Measurements from ENCODE around the gene TLR4. TPM values are rescaled to one million over a fixed set of nuclear protein-coding genes. Genes with fewer than 3 reads are reported as not detected.

TLR4 gene
- total RNA-seq, 1 experiment from 2014 or later: 0.07 TPM

- TF ChIP-seq CTCF (conservative IDR thresholded peaks at IDR 0.05): no peak
- WGBS (ENCODE audit: extremely low coverage, insufficient read length, low lambda C conversion rate): no CpG with 5 or more reads among the region's 2 CpGs
- no peak overlapping the region for H3K23ac ChIP-seq (ENCODE audit: insufficient read length, low read depth, low read length)
- no peak overlapping the region for H3K14ac ChIP-seq (ENCODE audit: insufficient read depth, low read length)
- H3K36me3 Mint-ChIP-seq (ENCODE audit: insufficient read depth in 1 of 3, low read depth in 3 of 3): peaks cover 2 to 18% (median 5%) of the 10 kb centered on the region in 3 experiments; a peak in 6 of 7 replicates
- H3K79me2 ChIP-seq (ENCODE audit: insufficient read depth, low read length): no peaks in the 10 kb centered on the region
- H3K56ac ChIP-seq (ENCODE audit: insufficient read length, low read depth, low read length): no peak overlapping the region
- no peaks in the 10 kb centered on the region for H3K27me3 ChIP-seq (ENCODE audit: insufficient read depth, low read length)
- no peak overlapping the region for H4K8ac ChIP-seq (replicated peaks; ENCODE audit: insufficient read length, low read depth, low read length)
- H3K9me3 ChIP-seq (ENCODE audit: control insufficient read depth, low read depth, low read length): no peaks in the 10 kb centered on the region
- no peak overlapping the region for H3K4me3 Mint-ChIP-seq
- no peak overlapping the region for H4K91ac ChIP-seq (ENCODE audit: insufficient read length, low read depth, low read length)
- no peak overlapping the region for H4K5ac ChIP-seq (ENCODE audit: insufficient read length, low read depth, low read length)
- H3K23me2 ChIP-seq (ENCODE audit: insufficient read length, low read depth, low read length, poor library complexity, severe bottlenecking): no peaks in the 10 kb centered on the region
- no peak overlapping the region for H3K18ac ChIP-seq (ENCODE audit: insufficient read length, low read depth, low read length)
- H2BK15ac ChIP-seq (ENCODE audit: low read depth, low read length): no peak overlapping the region
- no peaks in the 10 kb centered on the region; the same call in 1 of the 2 replicates for H3K27me3 Mint-ChIP-seq (ENCODE audit: low read depth)
- H3K4ac ChIP-seq (ENCODE audit: low read depth, low read length): no peak overlapping the region
- H3K27ac Mint-ChIP-seq: peak overlapping the region in 1 of 3 experiments; percentile 66; a peak in 3 of 7 replicates
- no peak overlapping the region for H2AFZ ChIP-seq (ENCODE audit: low read length)
- no peak overlapping the region for H2BK5ac ChIP-seq (ENCODE audit: insufficient read length, low read length)
- H2BK120ac ChIP-seq (ENCODE audit: low read depth, low read length, poor library complexity, severe bottlenecking): no peak overlapping the region
- H3T11ph ChIP-seq (ENCODE audit: low read length): no peak overlapping the region
- H3K79me1 ChIP-seq (ENCODE audit: insufficient read depth, low read depth, low read length, poor library complexity, severe bottlenecking): no peaks in the 10 kb centered on the region
- peaks cover 20 to 24% of the 10 kb centered on the region in 2 experiments for H3K4me1 Mint-ChIP-seq
- peak; percentile 30 for DNase-seq
- H3K4me1 ChIP-seq (ENCODE audit: insufficient read depth, low read length): no peaks in the 10 kb centered on the region
- no peak overlapping the region for H2AK5ac ChIP-seq (ENCODE audit: insufficient read length, low read length)
- H2BK20ac ChIP-seq (ENCODE audit: low read depth, low read length, poor library complexity, severe bottlenecking): no peak overlapping the region
- no peak overlapping the region for H3K4me2 ChIP-seq (ENCODE audit: insufficient read depth, insufficient read length, low read length)
- peaks cover 7 to 16% of the 10 kb centered on the region in 2 experiments for H3K9me3 Mint-ChIP-seq
- H2BK12ac ChIP-seq (ENCODE audit: insufficient read length, low read depth, low read length): no peak overlapping the region
- H4K20me1 ChIP-seq (ENCODE audit: control insufficient read depth, insufficient read depth, insufficient read length): no peaks in the 10 kb centered on the region
- H3K9ac ChIP-seq (ENCODE audit: extremely low read depth, insufficient read length, low read length): no peak overlapping the region
- H3K27ac ChIP-seq (ENCODE audit: insufficient read length, low read depth, low read length): no peak overlapping the region
Measured at GRCh38 chr9:117687532-117687931, 16.7 kb upstream of the TLR4 start.
